ENCODE results near the gene ERC2.

ERC2 gene

DNA sequence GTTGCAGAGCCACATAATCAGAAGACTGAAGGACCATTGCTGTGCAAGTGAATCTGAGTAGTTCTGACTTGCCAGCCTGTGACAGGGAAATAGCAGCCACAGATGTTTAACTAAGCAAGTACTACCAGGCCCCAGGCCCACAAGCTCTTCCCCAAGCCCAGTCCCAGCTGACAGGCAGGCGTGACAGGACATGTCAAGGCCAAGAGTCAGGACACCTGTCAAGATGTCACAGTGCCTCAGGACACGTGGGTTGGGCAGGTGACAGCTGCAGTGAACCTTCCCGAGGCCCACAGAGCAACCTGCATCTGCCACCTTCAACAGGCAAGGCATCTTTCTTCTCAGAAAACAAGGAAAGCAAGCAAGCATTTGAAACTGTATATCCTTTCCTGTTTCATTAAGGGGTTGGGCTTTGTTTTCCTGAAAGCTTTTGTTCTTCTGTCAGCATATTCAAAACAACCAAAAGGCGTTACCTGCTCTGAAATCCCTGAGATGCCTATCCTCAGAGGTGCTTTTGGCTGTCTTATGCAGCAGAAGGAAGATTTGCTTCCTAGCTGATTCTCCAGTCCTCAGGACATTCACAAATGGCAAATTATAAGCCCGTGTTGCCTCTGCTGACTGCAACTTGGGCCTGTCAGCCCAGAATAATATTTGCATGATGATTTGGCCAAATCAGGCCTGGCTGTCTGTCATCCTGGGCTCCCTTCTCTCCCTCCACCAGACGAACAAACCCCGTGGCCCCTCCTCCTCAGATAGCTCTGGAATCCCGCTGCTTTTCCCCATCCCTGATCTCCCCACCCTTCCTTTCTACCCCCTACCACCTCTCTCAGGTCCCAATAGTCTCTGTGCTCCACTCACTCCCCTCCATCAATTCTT, 809.3 kb downstream of the ERC2 start:
- DNase-seq (ENCODE audit: low read depth in 1 of 2, low spot score in 1 of 2): no peak

- no peak for DNase-seq (ENCODE audit: low read depth in 1 of 2, low spot score in 1 of 2)
Observed at GRCh38 chr3:55658270-55658669, 810.0 kb downstream of the ERC2 start.

GRCh38 chr3:55655544-55655943, 812.7 kb downstream of the ERC2 start:
- DNase-seq (ENCODE audit: low read depth in 1 of 2, low spot score in 1 of 2): no peak

- DNase-seq (ENCODE audit: low read depth in 1 of 2, low spot score in 1 of 2): no peak
Observed at GRCh38 chr3:55654123-55654760, 814.0 kb downstream of the ERC2 start.

- no peak for DNase-seq (ENCODE audit: low read depth in 1 of 2, low spot score in 1 of 2)
Observed at GRCh38 chr3:55651011-55651410, 817.3 kb downstream of the ERC2 start.

DNA sequence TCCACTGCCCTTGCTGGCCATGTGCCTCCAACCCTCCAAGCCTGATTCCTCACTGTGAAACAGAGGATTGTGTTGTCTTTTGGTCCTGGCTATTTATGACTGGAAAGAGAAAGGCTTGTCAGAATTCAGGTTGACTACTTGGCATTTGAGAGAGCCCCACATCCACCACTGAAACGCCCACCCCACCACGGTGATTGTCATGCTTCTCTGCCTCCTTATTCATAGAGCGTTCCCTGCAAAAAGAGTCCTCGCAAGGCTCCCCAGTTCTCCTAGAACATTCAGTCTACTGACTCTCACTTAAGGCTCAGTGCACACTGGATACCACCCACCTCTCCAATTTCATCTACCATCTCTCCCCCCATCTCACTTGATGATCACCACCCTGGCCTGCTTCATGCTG, 818.3 kb downstream of the ERC2 start:
- DNase-seq (ENCODE audit: low read depth in 1 of 2, low spot score in 1 of 2): no peak

GRCh38 chr3:55649554-55649953, 818.7 kb downstream of the ERC2 start:
- DNase-seq (ENCODE audit: low read depth in 1 of 2, low spot score in 1 of 2): no peak

DNA sequence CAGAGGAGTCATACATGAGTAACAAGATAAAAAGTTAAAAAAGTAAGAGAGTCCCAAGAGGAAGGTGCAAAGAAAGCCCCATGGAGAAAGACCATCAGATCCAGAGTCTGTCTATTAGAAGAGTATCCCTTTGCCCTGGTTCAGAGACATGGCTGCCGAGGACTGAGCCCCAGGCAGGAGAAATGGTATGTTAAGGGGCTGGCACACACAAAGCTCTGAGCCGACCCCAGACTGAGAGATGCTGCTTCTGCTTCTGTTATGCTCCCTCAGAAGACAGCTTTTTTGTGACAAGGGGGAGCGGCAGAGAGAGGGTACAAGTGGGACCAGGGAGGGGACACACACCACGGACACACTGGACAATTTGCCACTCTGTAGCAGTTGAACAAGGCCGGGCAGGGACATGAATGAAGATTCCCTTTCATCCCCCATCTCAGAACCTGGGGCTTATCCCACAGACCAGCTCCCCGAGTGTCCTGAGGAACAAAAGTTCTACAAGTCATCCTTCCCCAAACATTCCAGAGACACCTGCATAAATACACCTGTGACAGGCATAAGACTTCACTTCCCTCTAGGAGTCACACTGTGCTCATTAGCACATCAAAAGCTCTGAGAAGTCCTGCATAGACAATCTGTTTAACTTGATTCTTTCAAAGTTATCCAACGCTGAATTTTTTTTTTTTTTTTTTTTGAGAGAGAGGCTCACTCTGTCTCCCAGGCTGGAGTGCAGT, 819.5 kb downstream of the ERC2 start:
- DNase-seq (ENCODE audit: low read depth in 1 of 2, low spot score in 1 of 2): no peak

- DNase-seq (ENCODE audit: low read depth in 1 of 2, low spot score in 1 of 2): no peak
Observed at GRCh38 chr3:55647670-55648069, 820.6 kb downstream of the ERC2 start.

GRCh38 chr3:55647063-55647462, 821.2 kb downstream of the ERC2 start:
- DNase-seq (ENCODE audit: low read depth in 1 of 2, low spot score in 1 of 2): no peak

DNA sequence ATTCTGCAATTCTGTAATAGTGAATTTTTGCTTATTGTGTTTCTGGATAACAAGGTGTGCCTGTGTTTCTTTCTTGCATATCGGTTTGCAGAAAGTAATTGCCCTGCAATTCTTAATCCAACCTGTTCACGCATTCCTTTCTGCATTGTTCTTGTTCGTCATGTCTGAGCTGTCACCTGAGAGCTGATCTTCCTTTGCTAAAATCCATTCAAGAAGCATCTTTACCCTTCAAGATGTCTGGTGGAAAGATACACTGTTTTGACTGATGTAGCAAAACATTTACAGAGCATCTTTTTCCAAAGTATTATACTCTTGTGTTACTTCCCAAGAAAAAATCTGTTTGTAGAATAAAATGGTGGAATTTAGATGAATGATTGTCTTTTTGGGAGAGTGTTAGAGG, 822.1 kb downstream of the ERC2 start:
- DNase-seq (ENCODE audit: low read depth in 1 of 2, low spot score in 1 of 2): no peak

- DNase-seq (ENCODE audit: low read depth in 1 of 2, low spot score in 1 of 2): no peak
Observed at GRCh38 chr3:55645422-55645821, 822.8 kb downstream of the ERC2 start.

GRCh38 chr3:55643283-55643682, 825.0 kb downstream of the ERC2 start:
- no peak for DNase-seq (ENCODE audit: low read depth in 1 of 2, low spot score in 1 of 2)

DNA sequence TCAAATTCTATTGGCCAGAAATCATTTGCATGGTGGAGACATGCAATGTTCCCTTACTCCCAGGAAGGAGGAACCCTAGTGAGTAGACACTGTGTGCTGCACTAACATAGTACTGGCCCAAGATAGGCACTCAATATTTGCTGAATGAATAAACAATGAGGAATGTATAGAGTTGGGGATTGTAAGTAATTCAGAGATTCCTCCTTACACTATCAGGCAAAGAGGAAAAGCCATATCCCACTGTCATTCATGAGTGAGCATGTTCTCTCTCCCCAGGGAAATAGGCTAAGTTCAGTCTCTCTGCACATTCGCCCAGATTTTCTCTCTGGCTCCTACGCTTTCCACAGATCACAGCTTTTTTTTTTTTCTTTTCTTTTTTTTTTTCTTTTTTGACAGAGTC, 826.3 kb downstream of the ERC2 start:
- DNase-seq (ENCODE audit: low read depth in 1 of 2, low spot score in 1 of 2): no peak

DNA sequence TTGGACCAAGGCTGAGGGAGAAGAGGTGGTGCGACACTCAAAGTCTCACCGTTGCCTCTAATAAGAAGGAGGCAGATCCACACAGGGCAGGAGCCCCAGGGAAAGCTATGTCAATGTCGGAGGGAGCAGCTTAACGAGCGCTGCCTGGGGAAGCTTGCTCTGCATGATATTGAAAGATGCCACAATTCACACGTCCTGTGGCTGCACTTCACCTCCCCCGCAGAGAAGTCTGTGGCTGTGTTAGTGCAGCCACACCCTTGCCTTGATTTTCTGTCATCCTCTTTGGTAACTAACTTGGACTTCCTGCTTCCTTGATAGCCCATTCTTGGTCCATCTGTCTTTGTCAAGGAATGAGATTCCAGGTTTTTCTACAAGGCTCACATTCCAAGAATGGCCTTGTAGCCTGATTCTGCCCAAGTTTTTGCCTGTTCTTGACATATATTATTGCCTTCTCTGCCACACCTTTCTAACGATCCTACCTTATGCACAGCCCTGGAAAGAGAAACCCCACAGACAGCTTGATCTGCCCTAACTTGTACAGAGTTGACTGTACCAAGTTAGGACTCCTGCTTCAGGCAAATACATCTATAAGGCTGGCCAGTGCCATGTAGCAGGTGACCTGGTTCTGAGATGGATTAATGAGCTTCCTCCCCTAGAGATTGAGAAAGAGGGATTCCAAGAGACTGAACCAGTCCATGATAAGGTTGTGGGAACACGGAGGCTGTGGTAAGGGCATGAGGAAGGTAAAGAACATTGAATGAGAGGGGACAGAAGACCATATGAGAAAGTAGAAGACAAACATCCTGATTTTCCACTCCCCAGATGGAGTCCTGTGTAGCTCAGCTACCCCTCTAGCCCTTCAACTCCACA, 828.1 kb downstream of the ERC2 start:
- DNase-seq (ENCODE audit: low read depth in 1 of 2, low spot score in 1 of 2): no peak

DNA sequence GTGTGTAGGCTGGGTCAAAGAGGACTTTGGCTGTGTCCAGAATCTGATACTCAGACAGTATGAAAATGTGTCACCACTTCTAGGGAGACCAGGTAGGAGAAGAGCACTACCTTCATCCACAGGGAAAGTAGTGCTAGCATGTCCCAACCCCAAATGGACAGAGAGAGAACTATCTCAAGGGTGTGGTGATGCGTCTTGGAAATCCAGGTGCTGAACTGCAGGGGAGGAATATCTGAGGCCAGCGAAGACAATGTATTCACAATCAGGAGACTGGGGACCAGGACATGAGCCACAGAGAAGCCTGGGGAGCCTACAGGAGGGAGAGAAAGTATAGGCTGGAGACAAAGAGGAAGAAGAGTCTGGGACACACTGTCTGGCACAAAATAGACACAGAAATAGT, 829.1 kb downstream of the ERC2 start:
- DNase-seq (ENCODE audit: low read depth in 1 of 2, low spot score in 1 of 2): no peak

DNA sequence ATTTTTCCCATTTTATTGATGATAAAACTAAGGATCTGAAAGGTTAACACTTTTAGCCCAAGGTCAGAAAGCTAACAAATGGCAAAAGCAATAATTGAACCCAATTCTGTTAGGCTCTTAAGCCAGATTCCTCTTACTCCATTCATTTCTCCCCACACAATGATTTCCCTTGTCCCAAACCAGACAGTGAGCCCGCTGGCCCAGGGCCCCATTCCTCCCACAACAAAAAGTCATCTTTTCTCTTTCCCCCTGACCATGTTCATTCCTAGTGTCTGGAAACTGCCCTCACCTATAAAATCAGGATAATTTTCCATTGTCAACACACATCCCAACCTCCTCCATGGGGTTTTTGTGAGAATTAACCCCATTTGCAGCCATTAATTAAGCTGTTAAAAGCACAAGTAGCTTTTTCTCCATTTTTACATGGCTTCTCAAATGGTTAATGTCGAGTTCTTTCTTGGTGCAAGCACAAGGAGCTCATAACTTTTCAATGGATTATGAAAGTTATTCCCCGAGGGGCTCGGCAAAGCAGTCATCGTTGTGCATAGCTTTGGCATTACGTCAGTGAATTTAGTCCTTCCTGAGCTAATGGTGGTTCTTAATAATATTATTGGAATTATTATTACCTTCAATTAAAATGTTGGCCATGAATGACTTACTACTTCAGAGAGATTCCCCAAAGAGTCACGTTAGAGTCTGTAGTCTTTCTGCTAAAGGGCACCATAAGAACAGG, 830.2 kb downstream of the ERC2 start:
- DNase-seq (ENCODE audit: low read depth in 1 of 2, low spot score in 1 of 2): no peak

- DNase-seq (ENCODE audit: low read depth in 1 of 2, low spot score in 1 of 2): no peak
Observed at GRCh38 chr3:55636300-55637195, 831.7 kb downstream of the ERC2 start.

DNA sequence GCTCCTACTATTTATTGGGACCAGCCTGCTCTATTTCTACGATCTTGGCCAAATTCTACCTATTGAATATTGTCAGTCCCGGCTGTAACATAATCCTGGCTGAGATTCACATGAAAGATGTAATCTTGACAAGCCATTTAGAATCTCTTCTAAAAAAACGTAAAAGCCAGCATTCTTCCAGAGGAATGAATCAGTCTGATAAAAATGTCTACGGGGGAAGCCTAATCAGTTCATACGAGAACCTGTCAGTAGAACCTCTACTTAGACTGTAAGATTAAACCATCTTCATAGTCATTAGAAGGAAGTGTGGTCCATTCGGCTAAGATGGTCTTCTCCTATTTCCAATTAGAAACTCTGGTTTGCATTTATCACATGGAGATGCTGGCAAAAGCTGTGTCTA, 833.9 kb downstream of the ERC2 start:
- no peak for DNase-seq (ENCODE audit: low read depth in 1 of 2, low spot score in 1 of 2)
